ENCODE data around the gene NXPH3.
"Not testable (repeated sequence)": the region's sequence is repeated elsewhere in the genome, so short reads cannot be mapped to it uniquely, and the experiment has no call there.

Gene NXPH3

GRCh38 chr17:49575679-49576087 is at the start of gene NXPH3:
NXPH3 (plus strand) TSS chr17:49575871; CDS start chr17:49576220, 349 bp downstream.
- DNase-seq, result peak; percentile 76

GRCh38 chr17:49527927-49528651 is 47.6 kb upstream of the NXPH3 start:
- peak; percentile 6 for DNase-seq

GRCh38 chr17:49528966-49529365 is 46.7 kb upstream of the NXPH3 start:
- DNase-seq, result no peak

- DNase-seq, result no peak
Observed at GRCh38 chr17:49530118-49530517, 45.6 kb upstream of the NXPH3 start.

- no peak for DNase-seq
Observed at GRCh38 chr17:49543860-49544259, 31.8 kb upstream of the NXPH3 start.

- DNase-seq, result no peak
Observed at GRCh38 chr17:49545007-49545660, 30.5 kb upstream of the NXPH3 start.

GRCh38 chr17:49545806-49546545 is 29.7 kb upstream of the NXPH3 start:
- no peak for DNase-seq

GRCh38 chr17:49546546-49547535 is 28.8 kb upstream of the NXPH3 start:
- no peak for DNase-seq

- DNase-seq, result no peak
Observed at GRCh38 chr17:49547566-49547965, 28.1 kb upstream of the NXPH3 start.

GRCh38 chr17:49548051-49548505 is 27.6 kb upstream of the NXPH3 start:
- no peak for DNase-seq

GRCh38 chr17:49548506-49549310 is 27.0 kb upstream of the NXPH3 start:
- DNase-seq, result no peak

GRCh38 chr17:49549311-49549605 is 26.4 kb upstream of the NXPH3 start:
- DNase-seq, result no peak

- DNase-seq, result no peak
Observed at GRCh38 chr17:49549691-49550678, 25.7 kb upstream of the NXPH3 start.

- DNase-seq, result not testable (repeated sequence)
Observed at GRCh38 chr17:49550764-49551163, 24.9 kb upstream of the NXPH3 start.

GRCh38 chr17:49551221-49552069 is 24.2 kb upstream of the NXPH3 start:
- no peak for DNase-seq

GRCh38 chr17:49552070-49552751 is 23.5 kb upstream of the NXPH3 start:
- DNase-seq, result no peak

- DNase-seq, result no peak
Observed at GRCh38 chr17:49553676-49554335, 21.9 kb upstream of the NXPH3 start.
